T-cell (primary cell): ENCODE data around the gene IGLL5. TPM values are rescaled to one million over a fixed set of nuclear protein-coding genes. Genes with fewer than 3 reads are reported as not detected.
"Not testable (repeated sequence)": the region's sequence is repeated elsewhere in the genome, so short reads cannot be mapped to it uniquely, and the experiment has no call there.

Source experiments
- ATAC-seq, 4 experiments: fragments of 200-7000 bp in 3 of 4; fragments of 150-1000 bp in 1 of 4; cut with Tn5 transposase; replicated peaks in 1 of 4; 1 replicate in 3 of 4; 2 replicates in 1 of 4; pipeline ENCODE4 v1.10.0; 2021; ENCODE audit warnings: moderate library complexity in 3 of 4, mild to moderate bottlenecking in 2 of 4, moderate number of reproducible peaks in 1 of 4
- CTCF ChIA-PET, 2 donors: fragments of 300-600 bp; sonication (Branson Sonifier 250); formaldehyde crosslinking; loops; one replicate each; lab custom pipeline; 2022; ENCODE audit warnings: antibody characterized with exemption in 2 of 2; lab: Charles Lee
- POLR2A ChIA-PET, 2 donors: fragments of 300-600 bp; sonication (Branson Sonifier 250); formaldehyde crosslinking; loops; one replicate each; lab custom pipeline; 2022; ENCODE audit warnings: antibody characterized with exemption in 2 of 2; lab: Charles Lee
- DNase-seq, 35 experiments: peaks; one replicate each; pipeline versions ENCODE4 v3.0.0 to v3.0.0-alpha.2; 2013 to 2023
- H3K27ac ChIP-seq: one replicate; pipeline ENCODE4 v1.5.1; 2013; ENCODE audit warnings: low read length
- H3K27me3 ChIP-seq, 2 experiments: replicated peaks in 1 of 2; 1 replicate in 1 of 2; 2 replicates in 1 of 2; pipeline versions ENCODE4 v1.6.1 to v1.7.0; 2013; ENCODE audit warnings: low read length in 1 of 2, mixed read lengths in 1 of 2; ENCODE audit not compliant: control insufficient read depth in 2 of 2, insufficient read depth in 2 of 2; ENCODE audit errors: extremely low read depth in 1 of 2
- H3K36me3 ChIP-seq, 2 donors: 1 replicate in 1 of 2; 2 replicates in 1 of 2; pipeline versions ENCODE4 v1.6.1 to v1.7.0; 2013; ENCODE audit warnings: low read length in 1 of 2; ENCODE audit not compliant: control insufficient read depth in 2 of 2, insufficient read depth in 1 of 2; ENCODE audit errors: extremely low read depth in 1 of 2
- H3K4me1 ChIP-seq, 2 experiments: 1 replicate in 1 of 2; 2 replicates in 1 of 2; pipeline versions ENCODE4 v1.6.1 to v1.7.0; 2013; ENCODE audit warnings: low read length in 2 of 2, mixed read lengths in 1 of 2; ENCODE audit not compliant: insufficient read depth in 2 of 2, control insufficient read depth in 1 of 2; ENCODE audit errors: extremely low read depth in 1 of 2
- H3K4me3 ChIP-seq, 2 donors: 1 replicate in 1 of 2; 2 replicates in 1 of 2; pipeline versions ENCODE4 v1.5.1 to v1.7.0; 2013; ENCODE audit warnings: mild to moderate bottlenecking in 2 of 2, low read length in 1 of 2, moderate library complexity in 1 of 2; ENCODE audit not compliant: control insufficient read depth in 1 of 2; ENCODE audit errors: extremely low read depth in 1 of 2
- H3K9me3 ChIP-seq: 2 replicates; pipeline ENCODE4 v1.7.0; 2013
- H3K27ac Mint-ChIP-seq, 2 donors: one replicate each; pipeline ENCODE4 v1.8.0; 2020 to 2021; ENCODE audit warnings: mild to moderate bottlenecking in 2 of 2, mixed read lengths in 2 of 2
- H3K27me3 Mint-ChIP-seq, 2 donors: one replicate each; pipeline ENCODE4 v1.8.0; 2021 to 2022; ENCODE audit warnings: mixed read lengths in 2 of 2
- H3K36me3 Mint-ChIP-seq: one replicate; pipeline ENCODE4 v1.8.0; 2021; ENCODE audit warnings: mixed read lengths
- H3K4me1 Mint-ChIP-seq, 3 donors: one replicate each; pipeline ENCODE4 v1.8.0; 2020 to 2022; ENCODE audit warnings: mixed read lengths in 3 of 3, mild to moderate bottlenecking in 1 of 3
- H3K4me3 Mint-ChIP-seq, 3 donors: one replicate each; pipeline ENCODE4 v1.8.0; 2020 to 2022; ENCODE audit warnings: mild to moderate bottlenecking in 3 of 3, mixed read lengths in 3 of 3, moderate library complexity in 3 of 3
- H3K9me3 Mint-ChIP-seq, 3 donors: one replicate each; pipeline ENCODE4 v1.8.0; 2020 to 2022; ENCODE audit warnings: mixed read lengths in 3 of 3
- WGBS: methylation state at CpG from one replicate; pipeline ENCODE4 v1.1.5; 2013; ENCODE audit warnings: missing lambda C conversion rate; ENCODE audit not compliant: insufficient coverage; 5-methylcytosine and 5-hydroxymethylcytosine counted together
- total RNA-seq, 35 experiments: library from RNA in 6 of 35; stranded (reverse) in 6 of 35; fragments of 120-200 nt in 1 of 35; gene quantifications; one replicate each; pipeline versions ENCODE4 v1.2.1 to v1.2.4 and lab custom pipeline; 2013 to 2026

The IGLL5 gene
- total RNA-seq, 5 donors from 2014 or later (not counting 1 experiment from before 2014, with no cell fraction given), result 0.35 to 2.9 (median 2.1) TPM

GRCh38 chr22:22898411-22898950, 10.9 kb downstream of the IGLL5 start:
- H3K36me3 Mint-ChIP-seq, H3K4me1 Mint-ChIP-seq, H3K27ac Mint-ChIP-seq, DNase-seq, H3K4me3 Mint-ChIP-seq, H3K9me3 Mint-ChIP-seq, ATAC-seq, H3K4me1 ChIP-seq, CTCF ChIA-PET, H3K9me3 ChIP-seq, H3K27ac ChIP-seq, POLR2A ChIA-PET, H3K36me3 ChIP-seq, H3K4me3 ChIP-seq: not testable (repeated sequence)
- WGBS, result no CpG with 5 or more reads among the region's 1 CpG
- H3K27me3 ChIP-seq, result peaks cover 0 to 34% of the 10 kb centered on the region in 2 experiments
- peaks cover 6 to 15% of the 10 kb centered on the region in 2 donors for H3K27me3 Mint-ChIP-seq

DNA sequence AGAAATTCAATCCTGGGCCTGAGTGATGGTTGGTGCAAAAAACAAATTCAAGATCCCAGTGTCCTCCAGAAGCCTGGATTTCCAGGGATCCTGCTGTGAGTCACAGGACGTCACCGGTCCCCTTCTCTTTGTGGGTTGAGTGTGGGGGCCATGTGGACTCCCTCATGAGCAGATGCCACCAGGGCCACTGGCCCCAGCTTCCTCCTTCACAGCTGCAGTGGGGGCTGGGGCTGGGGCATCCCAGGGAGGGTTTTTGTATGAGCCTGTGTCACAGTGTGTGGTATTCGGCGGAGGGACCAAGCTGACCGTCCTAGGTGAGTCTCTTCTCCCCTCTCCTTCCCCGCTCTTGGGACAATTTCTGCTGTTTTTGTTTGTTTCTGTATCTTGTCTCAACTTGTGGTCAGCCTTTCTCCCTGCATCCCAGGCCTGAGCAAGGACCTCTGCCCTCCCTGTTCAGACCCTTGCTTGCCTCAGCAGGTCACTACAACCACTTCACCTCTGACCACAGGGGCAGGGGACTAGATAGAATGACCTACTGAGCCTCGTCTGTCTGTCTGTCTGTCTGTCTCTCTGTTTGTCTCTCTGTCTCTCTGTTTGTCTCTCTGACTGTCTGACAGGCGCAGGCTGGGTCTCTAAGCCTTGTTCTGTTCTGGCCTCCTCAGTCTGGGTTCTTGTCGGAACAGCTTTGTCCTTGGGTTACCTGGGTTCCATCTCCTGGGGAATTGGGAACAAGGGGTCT, 11.9 kb downstream of the IGLL5 start:
- H3K4me1 ChIP-seq, H3K4me1 Mint-ChIP-seq, CTCF ChIA-PET, ATAC-seq, H3K4me3 Mint-ChIP-seq, H3K4me3 ChIP-seq, POLR2A ChIA-PET, H3K27ac ChIP-seq, H3K36me3 ChIP-seq, DNase-seq, H3K9me3 ChIP-seq, H3K27ac Mint-ChIP-seq, H3K9me3 Mint-ChIP-seq, H3K36me3 Mint-ChIP-seq: not testable (repeated sequence)
- peaks cover 4 to 15% of the 10 kb centered on the region in 2 donors for H3K27me3 Mint-ChIP-seq
- peaks cover 0 to 24% of the 10 kb centered on the region in 2 experiments for H3K27me3 ChIP-seq
- no CpG with 5 or more reads among the region's 9 CpGs for WGBS

- H3K9me3 Mint-ChIP-seq, ATAC-seq, H3K4me1 ChIP-seq, H3K36me3 ChIP-seq, H3K36me3 Mint-ChIP-seq, H3K27ac ChIP-seq, H3K4me1 Mint-ChIP-seq, CTCF ChIA-PET, DNase-seq, H3K27me3 Mint-ChIP-seq, H3K9me3 ChIP-seq, H3K4me3 Mint-ChIP-seq, H3K4me3 ChIP-seq, H3K27ac Mint-ChIP-seq, POLR2A ChIA-PET: not testable (repeated sequence)
- H3K27me3 ChIP-seq, result peaks cover 0 to 15% of the 10 kb centered on the region in 2 experiments
- WGBS, result 74% methylated on average over 4 of the region's 16 CpGs
Measured at GRCh38 chr22:22900527-22901205, 13.1 kb downstream of the IGLL5 start.

- ATAC-seq (no peak), DNase-seq (no peak)
- no peaks in the 10 kb centered on the region for H3K4me1 Mint-ChIP-seq
- H3K27ac ChIP-seq, result no peak overlapping the region
- no peaks in the 10 kb centered on the region for H3K4me1 ChIP-seq
- no peaks in the 10 kb centered on the region for H3K9me3 ChIP-seq
- H3K4me3 Mint-ChIP-seq, result no peak overlapping the region
- 81% methylated on average over 7 of the region's 8 CpGs for WGBS
- no peaks in the 10 kb centered on the region for H3K36me3 ChIP-seq
- no peaks in the 10 kb centered on the region for H3K9me3 Mint-ChIP-seq
- H3K27ac Mint-ChIP-seq, result no peak overlapping the region
- peaks cover 0 to under 1% of the 10 kb centered on the region in 2 donors for H3K27me3 Mint-ChIP-seq
- CTCF ChIA-PET, result no interaction called here
- peaks cover 0 to 9% of the 10 kb centered on the region in 2 experiments for H3K27me3 ChIP-seq
- POLR2A ChIA-PET, result no interaction called here
- H3K4me3 ChIP-seq, result no peak overlapping the region
- H3K36me3 Mint-ChIP-seq, result no peaks in the 10 kb centered on the region
Measured at GRCh38 chr22:22901578-22902218, 14.1 kb downstream of the IGLL5 start.

DNA sequence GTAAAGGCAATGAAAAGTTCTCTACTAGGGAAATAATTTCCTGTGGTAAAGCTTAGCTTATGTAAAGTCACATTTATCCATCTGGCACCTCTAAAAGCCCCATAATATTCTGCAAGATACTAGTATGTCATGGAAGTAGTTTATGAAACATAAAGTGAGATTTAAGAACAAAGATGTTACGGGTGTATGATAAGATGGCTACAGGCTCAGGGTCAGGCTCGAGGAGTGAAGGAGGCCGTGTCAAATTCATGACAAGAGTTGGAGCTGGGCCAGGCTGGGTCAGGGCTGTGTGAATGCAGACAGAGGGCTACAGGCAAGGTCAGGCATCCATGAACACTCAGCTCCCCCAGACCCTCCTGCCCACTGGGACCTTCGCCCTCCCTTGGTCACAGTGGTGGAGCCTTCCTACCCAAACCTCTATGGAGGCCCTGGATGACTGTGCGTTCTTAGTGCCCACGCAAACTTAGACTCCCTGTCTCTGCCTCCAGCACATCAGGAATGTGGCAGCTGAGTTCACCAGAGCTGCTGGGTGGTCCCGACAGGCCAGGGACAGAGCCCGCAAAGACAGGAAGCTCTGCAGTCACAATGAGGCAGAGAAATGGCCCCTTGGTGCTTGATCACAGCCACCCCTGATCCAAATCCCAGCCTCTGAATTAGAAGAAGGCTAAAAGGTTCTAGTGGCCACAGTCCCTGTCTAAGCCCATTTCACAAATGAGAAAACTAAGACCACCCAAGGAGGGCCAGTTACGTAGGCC, 14.8 kb downstream of the IGLL5 start:
- H3K36me3 Mint-ChIP-seq, result no peaks in the 10 kb centered on the region
- ATAC-seq (no peak), DNase-seq (no peak)
- 85% methylated on average over 7 of the region's 9 CpGs for WGBS
- H3K27me3 Mint-ChIP-seq, result peaks cover 0 to 2% of the 10 kb centered on the region in 2 donors
- H3K36me3 ChIP-seq, result no peaks in the 10 kb centered on the region
- no peak overlapping the region for H3K27ac ChIP-seq
- H3K4me1 Mint-ChIP-seq, result no peaks in the 10 kb centered on the region
- no peak overlapping the region for H3K4me3 ChIP-seq
- no peaks in the 10 kb centered on the region for H3K9me3 ChIP-seq
- peaks cover 0 to 12% of the 10 kb centered on the region in 2 experiments for H3K27me3 ChIP-seq
- no peaks in the 10 kb centered on the region for H3K9me3 Mint-ChIP-seq
- no peaks in the 10 kb centered on the region for H3K4me1 ChIP-seq
- POLR2A ChIA-PET, result no interaction called here
- CTCF ChIA-PET, result no interaction called here
- no peak overlapping the region for H3K27ac Mint-ChIP-seq
- no peak overlapping the region for H3K4me3 Mint-ChIP-seq

- Histone ChIP-seq H3K4me3 (no peak overlapping the region), H3K9me3 (no peaks in the 10 kb centered on the region), H3K4me1 (no peaks in the 10 kb centered on the region), H3K36me3 (no peaks in the 10 kb centered on the region), H3K27ac (no peak overlapping the region), H3K27me3 (peaks cover 0 to 15% of the 10 kb centered on the region in 2 experiments)
- DNase-seq (no peak), ATAC-seq (no peak)
- Mint-ChIP-seq H3K9me3 (no peaks in the 10 kb centered on the region), H3K4me3 (no peak overlapping the region), H3K27ac (no peak overlapping the region), H3K27me3 (peaks cover 0 to 2% of the 10 kb centered on the region in 2 donors), H3K4me1 (no peaks in the 10 kb centered on the region), H3K36me3 (no peaks in the 10 kb centered on the region)
- CTCF ChIA-PET, result no interaction called here
- POLR2A ChIA-PET, result no interaction called here
- 81% methylated on average over 2 of the region's 2 CpGs for WGBS
Measured at GRCh38 chr22:22903355-22903777, 15.8 kb downstream of the IGLL5 start.
